Type B pancreatic cell (in vitro differentiated cells): ENCODE results near the gene EFCAB6. TPM values are rescaled to one million over a fixed set of nuclear protein-coding genes. Genes with fewer than 3 reads are reported as not detected.

Experiments used
- DNase-seq: peaks from one replicate; pipeline ENCODE4 v3.0.0; 2021; ENCODE audit warnings: mixed read lengths; ENCODE audit not compliant: unreplicated experiment; ENCODE audit errors: extremely low spot score
- H3K27ac Mint-ChIP-seq: 2 replicates; pipeline ENCODE4 v1.8.0; 2021; ENCODE audit warnings: mild to moderate bottlenecking, mixed read lengths
- H3K27me3 Mint-ChIP-seq: 2 replicates; pipeline ENCODE4 v1.8.0; 2021; ENCODE audit warnings: mixed read lengths
- H3K36me3 Mint-ChIP-seq: 2 replicates; pipeline ENCODE4 v1.8.0; 2021; ENCODE audit warnings: mixed read lengths
- H3K4me1 Mint-ChIP-seq: one replicate; pipeline ENCODE4 v1.8.0; 2021; ENCODE audit warnings: mixed read lengths; ENCODE audit not compliant: unreplicated experiment
- H3K4me3 Mint-ChIP-seq: 2 replicates; pipeline ENCODE4 v1.8.0; 2021; ENCODE audit warnings: mild to moderate bottlenecking, mixed read lengths
- H3K9me3 Mint-ChIP-seq: 2 replicates; pipeline ENCODE4 v1.8.0; 2021; ENCODE audit warnings: mixed read lengths
- total RNA-seq: library from RNA; stranded (reverse); gene quantifications from 2 replicates; pipeline ENCODE4 v1.2.1, GENCODE V29; 2021; ENCODE audit warnings: low replicate concordance
- TF ChIP-seq, protein P1 (sequence below): fragments of 200-600 bp; sonication (generic); conservative IDR thresholded peaks from 2 replicates; pipeline ENCODE4 v1.5.0; 2021; ENCODE audit warnings: antibody characterized with exemption, mild to moderate bottlenecking

EFCAB6 gene
- total RNA-seq, 1 donor from 2014 or later, result 5.3 TPM

DNA sequence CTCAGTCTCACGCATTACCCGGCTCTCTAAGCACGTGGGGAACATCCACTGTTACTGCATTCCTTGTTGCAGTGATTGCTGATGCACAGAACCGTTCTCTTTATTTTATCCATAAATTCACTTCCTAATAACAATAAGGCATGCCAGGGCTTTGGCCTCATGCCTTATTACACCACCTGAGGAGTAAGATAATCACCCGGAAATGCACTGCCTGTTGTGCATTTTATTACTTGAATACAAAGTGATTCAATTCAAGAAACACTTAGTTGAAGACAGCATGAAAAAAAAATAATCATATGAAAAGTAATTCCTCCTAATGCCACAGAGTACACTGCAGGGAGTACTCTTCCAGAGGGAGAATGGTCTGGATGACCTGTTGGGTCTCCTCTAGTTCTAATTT lies 19.2 kb downstream of the EFCAB6 start:
- TF ChIP-seq, protein P1, sequence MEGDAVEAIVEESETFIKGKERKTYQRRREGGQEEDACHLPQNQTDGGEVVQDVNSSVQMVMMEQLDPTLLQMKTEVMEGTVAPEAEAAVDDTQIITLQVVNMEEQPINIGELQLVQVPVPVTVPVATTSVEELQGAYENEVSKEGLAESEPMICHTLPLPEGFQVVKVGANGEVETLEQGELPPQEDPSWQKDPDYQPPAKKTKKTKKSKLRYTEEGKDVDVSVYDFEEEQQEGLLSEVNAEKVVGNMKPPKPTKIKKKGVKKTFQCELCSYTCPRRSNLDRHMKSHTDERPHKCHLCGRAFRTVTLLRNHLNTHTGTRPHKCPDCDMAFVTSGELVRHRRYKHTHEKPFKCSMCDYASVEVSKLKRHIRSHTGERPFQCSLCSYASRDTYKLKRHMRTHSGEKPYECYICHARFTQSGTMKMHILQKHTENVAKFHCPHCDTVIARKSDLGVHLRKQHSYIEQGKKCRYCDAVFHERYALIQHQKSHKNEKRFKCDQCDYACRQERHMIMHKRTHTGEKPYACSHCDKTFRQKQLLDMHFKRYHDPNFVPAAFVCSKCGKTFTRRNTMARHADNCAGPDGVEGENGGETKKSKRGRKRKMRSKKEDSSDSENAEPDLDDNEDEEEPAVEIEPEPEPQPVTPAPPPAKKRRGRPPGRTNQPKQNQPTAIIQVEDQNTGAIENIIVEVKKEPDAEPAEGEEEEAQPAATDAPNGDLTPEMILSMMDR, result no peak
- DNase-seq, result no peak

DNA sequence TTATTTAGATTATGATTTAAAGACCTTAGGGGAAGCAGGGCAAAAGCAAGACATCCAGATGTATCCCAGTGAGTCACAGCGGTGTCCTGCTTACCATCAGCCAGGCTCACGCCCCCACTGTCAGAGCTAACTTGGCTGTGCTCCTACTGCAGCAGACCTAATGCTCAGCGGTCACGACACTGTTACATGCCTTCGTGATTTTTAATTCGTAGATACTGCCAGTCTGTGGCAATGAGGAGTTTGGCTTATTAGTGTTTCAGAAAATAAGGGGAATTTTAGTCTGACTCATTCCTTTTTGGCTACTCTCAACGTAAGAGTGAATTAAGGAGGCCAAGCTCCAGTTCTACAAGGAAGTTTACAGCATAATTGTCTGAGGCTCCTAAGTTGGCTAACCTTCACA lies 22.7 kb downstream of the EFCAB6 start:
- no peaks in the 10 kb centered on the region for H3K36me3 Mint-ChIP-seq
- TF ChIP-seq, protein P1, result no peak
- H3K4me1 Mint-ChIP-seq, result peaks cover 7% of the 10 kb centered on the region
- no peak overlapping the region for H3K27ac Mint-ChIP-seq
- no peak overlapping the region for H3K4me3 Mint-ChIP-seq
- peaks cover 6% of the 10 kb centered on the region for H3K9me3 Mint-ChIP-seq
- DNase-seq, result no peak
- H3K27me3 Mint-ChIP-seq, result peaks cover 5% of the 10 kb centered on the region

More for the DNA sequence above, 19.2 kb downstream of the EFCAB6 start:
- Mint-ChIP-seq H3K27me3 (peaks cover 9% of the 10 kb centered on the region), H3K9me3 (peaks cover 6% of the 10 kb centered on the region), H3K4me1 (peaks cover 23% of the 10 kb centered on the region), H3K36me3 (no peaks in the 10 kb centered on the region), H3K27ac (no peak overlapping the region), H3K4me3 (no peak overlapping the region)

- peaks cover 8% of the 10 kb centered on the region for H3K27me3 Mint-ChIP-seq
- no peak overlapping the region for H3K4me3 Mint-ChIP-seq
- H3K9me3 Mint-ChIP-seq, result peaks cover 4% of the 10 kb centered on the region
- TF ChIP-seq, protein P1, result peak; percentile 62
- H3K4me1 Mint-ChIP-seq, result no peaks in the 10 kb centered on the region
- DNase-seq, result no peak
- H3K36me3 Mint-ChIP-seq, result peaks cover 7% of the 10 kb centered on the region
- H3K27ac Mint-ChIP-seq, result no peak overlapping the region
Observed at GRCh38 chr22:43783777-43784176, 28.3 kb downstream of the EFCAB6 start.

GRCh38 chr22:43782448-43782847 lies 29.7 kb downstream of the EFCAB6 start:
- H3K4me3 Mint-ChIP-seq, result no peak overlapping the region
- peaks cover 6% of the 10 kb centered on the region for H3K27me3 Mint-ChIP-seq
- H3K27ac Mint-ChIP-seq, result no peak overlapping the region
- H3K36me3 Mint-ChIP-seq, result peaks cover 7% of the 10 kb centered on the region
- H3K4me1 Mint-ChIP-seq, result peaks cover under 1% of the 10 kb centered on the region
- TF ChIP-seq, protein P1, result no peak
- no peaks in the 10 kb centered on the region for H3K9me3 Mint-ChIP-seq
- no peak for DNase-seq

DNA sequence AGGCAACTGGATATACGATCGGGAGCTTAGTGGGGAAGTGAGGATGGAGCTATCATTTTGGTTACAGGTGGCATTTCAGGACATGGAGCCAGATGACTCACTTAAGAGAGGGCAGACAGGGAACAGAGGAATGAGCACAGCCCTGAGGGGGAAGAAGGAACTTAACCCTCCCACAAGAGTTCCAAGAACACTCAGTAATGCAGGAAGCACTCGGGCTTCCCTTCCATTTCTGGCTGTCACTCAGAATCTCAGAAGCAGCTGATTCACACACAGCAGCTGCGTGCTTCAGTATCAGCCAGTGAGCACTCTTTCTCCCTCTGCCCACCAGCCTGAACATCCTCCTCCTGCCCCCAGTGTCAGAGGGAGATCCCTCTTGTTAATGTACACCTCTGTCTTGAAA lies 34.8 kb downstream of the EFCAB6 start:
- TF ChIP-seq, protein P1, result no peak
- Mint-ChIP-seq H3K4me3 (peak overlapping the region; percentile 14), H3K9me3 (no peaks in the 10 kb centered on the region), H3K36me3 (peaks cover 7% of the 10 kb centered on the region), H3K4me1 (peaks cover 18% of the 10 kb centered on the region), H3K27me3 (peaks cover 22% of the 10 kb centered on the region), H3K27ac (no peak overlapping the region)
- DNase-seq, result no peak
